Stimulated activated CD8-positive, alpha-beta memory T cell treated with anti-CD3 and anti-CD28 coated beads, Interleukin-15, amount 100 ng/mL, for 1 hour (primary cell): ENCODE data around the gene ZNF423.
"Not testable (repeated sequence)": the region's sequence is repeated elsewhere in the genome, so short reads cannot be mapped to it uniquely, and the experiment has no call there.

Source experiments
- DNase-seq: peaks from one replicate; pipeline ENCODE4 v3.0.0-alpha.2; 2020; ENCODE audit warnings: low read depth

ZNF423 gene

DNA sequence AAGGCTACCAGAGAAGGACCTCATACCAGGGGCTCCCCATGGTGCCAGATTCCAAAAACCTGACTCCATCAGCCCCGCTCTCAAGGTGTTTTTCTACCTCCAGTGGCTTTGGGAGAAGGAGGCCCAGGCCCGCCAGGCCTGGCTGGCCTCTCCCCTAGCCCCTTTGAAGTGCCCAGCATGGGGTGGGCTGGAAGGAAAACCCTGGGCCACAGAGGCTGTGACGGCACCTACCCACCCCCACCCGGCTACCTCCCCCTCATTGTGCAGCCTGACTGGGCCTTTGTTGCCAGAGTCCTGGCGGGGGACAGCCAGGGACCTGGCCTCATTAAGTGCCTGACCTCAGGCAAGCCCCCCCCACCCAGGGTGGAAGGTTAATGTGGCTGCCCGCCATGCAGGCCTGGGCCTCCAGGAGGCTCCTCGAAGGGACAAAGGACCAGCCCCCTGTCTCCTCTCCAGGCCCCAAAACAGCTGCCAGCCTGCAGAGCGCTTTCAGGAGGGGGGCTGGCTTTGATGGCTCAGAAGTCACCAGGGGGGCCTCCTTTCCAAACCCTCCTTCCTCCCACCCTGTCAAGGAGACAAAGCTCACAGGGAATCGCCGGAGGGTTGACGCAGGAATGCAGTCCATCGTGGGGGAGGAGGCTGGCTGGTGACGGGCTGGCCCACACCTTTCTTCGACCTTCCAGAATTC lies 159.4 kb downstream of the ZNF423 start:
- no peak for DNase-seq

DNA sequence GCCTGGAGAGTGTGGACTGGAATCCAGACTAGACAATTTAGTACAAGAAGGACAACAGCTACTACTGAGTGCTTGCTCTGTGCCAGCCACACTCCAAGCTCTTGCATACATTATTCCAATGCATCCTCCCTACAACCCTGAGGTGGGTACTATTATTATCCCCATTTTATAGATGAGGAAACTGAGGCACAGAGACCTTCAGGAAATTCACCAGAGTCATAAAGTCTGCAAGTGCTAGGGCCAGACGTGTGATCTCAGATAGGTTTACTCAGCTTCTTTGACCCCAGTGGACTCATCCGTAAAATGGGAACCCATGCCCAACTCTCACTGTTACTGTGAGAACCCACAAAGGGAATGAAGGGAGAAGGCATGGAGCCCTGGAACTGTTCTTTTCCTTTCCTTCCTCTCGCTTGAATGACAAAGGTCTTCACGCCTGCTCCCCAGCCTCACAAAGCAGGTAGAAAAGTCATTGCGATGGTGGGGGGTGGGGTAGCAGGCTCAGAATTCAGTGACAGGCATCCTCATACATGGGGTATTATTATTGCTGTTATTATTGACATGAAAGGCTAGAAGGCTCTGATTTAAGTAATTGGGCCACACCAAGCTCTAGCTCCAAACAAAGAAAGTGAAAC lies 160.0 kb downstream of the ZNF423 start:
- DNase-seq: no peak

DNA sequence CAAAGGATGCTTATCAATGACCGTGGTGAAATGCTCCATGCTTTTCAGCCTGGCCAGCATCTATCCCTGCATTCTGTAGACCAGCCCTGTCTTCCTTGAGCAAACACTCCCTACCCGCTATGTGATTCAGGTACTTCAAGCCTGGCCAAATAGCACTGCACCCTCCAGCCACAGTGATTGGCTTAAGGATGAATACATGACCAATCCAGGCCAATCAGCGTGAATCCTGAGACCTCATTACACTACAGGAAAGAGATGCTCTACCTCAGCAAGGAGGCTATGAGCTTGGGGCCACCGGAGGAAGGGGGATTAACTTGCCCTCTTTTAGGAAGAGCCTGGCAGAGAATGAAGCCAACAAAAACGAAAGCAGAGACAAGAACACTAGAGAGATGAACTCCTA lies 162.5 kb downstream of the ZNF423 start:
- no peak for DNase-seq

DNA sequence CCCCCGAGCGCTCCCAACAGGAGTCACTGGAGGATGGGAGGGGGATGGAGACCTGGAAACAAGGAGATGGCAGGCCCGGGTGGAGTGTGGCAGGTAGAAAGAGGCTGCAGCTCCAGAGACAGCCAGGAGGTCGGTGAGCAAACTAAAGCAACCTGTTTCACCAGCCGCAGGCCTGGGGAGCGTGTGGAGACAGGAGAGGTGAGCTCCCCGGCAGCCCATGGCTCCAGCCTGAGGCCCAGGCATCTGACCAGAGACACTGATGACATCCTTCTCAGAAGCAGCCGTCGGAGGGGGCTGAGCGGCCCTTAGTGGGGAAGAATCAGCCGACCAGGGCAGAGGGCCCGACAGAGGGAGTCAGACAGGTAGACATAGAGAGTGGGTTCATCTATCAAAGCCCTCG lies 165.1 kb downstream of the ZNF423 start:
- no peak for DNase-seq

DNA sequence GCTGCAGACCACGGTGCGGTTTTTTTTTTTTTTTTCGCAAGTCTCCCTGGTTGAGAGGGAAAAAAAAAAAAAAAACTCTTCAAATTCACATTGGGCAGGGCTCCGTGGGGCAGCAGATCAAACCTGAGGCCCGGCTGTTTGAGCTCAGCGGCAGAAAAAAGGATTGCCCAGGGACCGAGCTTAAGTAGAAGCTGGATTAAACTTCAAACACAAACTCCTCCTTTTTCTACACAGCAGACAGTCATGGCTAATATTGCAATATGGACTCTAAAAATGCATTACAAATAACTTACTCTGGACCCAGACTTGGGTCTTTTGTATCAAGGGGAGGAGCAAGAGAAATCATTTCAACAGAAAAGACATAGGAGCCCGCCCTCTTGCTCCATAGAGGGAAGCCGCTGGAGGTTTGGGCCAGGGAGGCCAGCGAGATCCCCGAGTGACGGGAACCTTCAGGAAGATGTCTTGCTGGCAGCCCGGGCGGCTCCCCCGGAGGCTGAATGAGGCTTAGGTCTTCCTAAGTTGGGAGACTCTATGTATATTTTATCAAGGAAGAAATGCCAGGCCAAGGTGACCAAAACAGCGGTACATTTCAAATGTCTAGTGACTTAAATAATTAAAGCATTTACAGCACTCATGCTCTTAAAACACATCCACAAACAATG lies 167.7 kb downstream of the ZNF423 start:
- no peak for DNase-seq

DNA sequence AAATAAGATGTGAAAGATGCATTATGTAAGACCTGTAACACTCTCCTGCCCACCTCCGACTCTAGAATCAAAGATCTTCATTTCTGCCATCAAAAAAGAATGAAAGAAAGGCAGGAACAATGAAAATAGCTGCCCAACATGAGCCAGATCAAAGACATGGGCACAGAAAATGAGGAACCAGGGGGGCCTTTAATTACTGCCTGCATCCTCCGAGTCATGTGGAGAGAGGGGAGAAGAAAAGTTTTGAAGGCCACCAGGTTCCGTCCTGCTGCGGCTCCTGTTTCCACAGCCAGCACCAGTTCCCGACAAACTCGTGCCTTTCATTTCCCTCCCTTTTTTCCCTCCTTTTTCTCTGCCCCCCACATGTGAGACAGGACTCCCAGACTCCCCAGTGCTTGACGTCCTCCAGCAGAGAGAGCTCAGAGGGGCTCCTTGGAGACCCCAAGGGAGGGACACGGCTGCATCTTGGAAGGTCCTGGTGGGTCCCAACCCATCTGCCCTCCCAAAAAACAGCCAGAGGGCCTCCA lies 168.4 kb downstream of the ZNF423 start:
- no peak for DNase-seq

DNA sequence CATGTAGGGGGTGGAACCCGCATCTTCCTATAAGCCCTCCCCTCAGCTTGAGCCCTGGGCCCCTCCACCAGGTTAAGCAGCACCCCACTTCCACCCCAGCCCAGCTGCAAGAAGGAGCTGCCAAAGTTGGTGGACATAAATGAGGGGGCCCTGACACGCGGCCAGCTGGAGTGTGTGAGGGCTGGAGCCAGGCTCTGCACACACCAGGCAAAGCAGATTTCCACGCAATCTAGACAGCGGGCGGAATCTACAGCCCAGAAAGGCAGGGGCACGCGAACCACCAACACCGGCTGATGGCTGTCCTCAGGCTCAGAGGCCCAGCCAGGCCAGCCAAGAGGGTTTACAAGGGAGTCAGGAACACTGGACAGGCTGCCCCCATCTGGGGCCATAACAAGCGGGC lies 171.2 kb downstream of the ZNF423 start:
- DNase-seq: no peak

DNA sequence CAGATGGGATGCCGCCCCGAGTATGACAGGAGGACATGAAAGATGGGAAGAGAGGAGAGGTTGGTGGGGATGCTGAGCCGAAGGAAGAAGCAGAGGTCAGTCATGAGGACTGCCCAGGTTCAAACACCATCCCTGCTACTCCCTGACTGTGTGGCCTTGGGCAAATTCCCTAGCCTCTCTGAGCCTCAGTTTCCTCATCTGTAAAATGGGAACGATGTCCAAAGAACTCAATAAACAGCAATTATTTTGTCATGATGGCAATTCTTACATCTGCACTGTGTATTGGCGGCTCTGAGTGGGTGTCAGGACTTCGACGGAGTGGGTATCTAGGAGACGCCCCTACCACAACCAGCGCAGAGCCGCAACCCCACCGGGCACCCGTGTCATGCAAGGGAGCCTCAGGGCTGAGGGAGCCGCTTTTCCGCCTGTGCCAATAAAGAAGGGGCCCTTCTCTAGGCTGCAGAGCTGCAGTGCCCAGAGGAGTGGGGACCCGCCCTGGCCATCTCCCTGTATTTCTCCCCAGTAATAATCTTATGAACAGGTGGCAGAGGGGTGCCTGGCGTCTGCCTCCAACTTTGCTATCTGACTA lies 173.2 kb downstream of the ZNF423 start:
- DNase-seq: no peak

DNA sequence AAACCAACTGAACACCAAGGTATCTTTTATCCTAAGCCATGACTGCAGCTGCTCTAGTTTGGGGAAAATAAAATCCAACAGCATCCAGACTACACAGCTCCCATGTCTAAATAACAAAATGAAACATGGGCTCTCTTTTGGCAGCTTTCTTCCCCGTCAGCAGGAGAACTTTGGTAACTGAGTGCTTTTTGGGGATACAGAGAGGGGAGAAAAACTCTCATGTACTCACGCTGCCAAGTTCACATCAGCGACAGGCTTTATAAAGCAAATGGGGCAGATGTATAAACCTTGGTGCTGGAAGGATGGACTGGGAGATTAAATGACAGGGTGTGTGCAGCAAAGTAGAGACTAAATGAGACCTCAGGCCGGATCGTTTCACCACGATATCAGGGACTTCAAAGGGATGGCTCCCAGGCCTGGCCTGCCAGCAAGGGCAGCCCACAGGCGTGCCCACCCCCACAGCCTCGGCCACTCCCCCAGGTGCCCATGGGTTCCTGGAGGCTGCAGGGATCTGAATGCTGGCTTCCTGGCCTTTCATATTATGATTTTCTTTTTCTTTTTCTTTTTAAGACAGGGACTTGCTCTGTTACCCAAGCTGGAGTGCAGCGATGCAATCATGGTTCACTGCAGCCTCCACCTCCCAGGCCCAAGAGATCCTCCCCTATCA lies 174.6 kb downstream of the ZNF423 start:
- no peak for DNase-seq

DNA sequence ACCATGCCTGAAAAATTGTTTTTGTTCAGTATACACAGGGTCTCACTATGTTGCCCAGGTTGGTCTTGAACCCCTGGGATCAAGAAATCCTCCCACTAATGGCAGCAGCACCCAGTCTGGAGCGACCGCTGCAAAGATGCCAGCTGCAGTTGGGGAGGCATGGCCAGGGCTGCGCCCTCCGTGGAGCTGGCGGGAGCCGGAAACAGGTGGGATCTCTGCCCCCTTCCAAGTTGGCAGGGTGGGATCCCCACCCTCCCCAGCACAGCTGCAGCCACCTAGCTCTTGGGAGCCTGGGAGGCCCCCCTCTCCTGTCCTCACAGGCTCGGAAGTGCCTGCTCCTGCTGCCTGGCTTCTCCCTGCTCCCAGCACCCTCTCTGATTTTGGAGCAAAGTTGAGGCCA lies 176.8 kb downstream of the ZNF423 start:
- no peak for DNase-seq

DNA sequence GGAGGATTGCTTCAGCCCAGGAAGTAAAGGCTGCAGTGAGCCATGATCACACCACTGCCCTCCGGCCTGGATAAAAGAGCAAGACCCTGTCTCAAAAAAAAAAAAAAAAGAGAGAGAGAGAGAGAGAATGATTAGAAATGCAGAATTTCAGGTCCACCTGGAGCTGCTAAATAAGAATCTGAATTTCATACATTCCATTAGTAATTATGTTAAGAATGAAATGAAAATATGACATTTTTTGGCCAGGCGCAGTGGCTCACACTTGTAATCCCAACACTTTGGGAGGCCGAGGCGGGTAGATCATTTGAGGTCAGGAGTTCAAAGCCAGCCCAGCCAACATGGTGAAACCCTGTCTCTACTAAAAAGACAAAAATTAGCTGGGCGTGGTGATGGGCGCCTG lies 178.3 kb downstream of the ZNF423 start:
- not testable (repeated sequence) for DNase-seq

DNA sequence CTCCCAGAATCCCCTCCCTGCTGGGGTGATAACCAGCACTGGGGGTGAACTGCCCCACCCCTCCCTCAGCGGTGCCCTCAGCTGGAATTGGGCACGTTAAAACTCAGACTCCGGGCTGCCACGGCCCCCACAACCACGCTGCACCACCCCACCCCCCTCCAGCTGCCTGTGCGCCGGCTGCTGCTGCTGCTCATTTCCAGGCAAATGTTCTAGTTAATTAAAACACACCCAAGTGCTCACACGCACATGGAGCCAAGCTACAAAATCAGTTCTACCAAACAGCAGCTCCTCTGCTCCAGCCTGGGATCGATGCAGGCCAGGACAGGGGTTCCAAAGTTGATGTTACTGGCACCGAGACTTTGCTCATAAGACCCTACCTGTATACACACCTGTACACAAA lies 180.5 kb downstream of the ZNF423 start:
- DNase-seq: no peak

DNA sequence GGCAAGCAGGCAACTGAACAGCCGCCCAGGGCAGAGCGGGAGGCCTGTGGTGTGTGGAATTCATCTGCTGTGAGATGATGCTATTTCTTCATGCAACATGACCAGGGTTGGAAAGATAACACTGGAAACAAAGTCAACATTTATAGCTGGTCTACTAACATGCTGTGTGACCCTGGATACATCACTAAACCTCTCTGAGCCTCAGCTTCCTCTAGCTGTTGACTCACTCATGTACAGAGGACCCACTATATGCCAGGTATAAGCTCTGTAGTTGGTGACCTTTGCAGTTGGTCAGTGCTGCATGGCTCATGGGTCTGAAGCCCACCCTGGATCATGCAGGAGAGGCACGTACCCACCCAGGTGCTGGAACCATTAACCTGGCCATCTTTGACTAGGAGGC lies 180.9 kb downstream of the ZNF423 start:
- DNase-seq: no peak

DNA sequence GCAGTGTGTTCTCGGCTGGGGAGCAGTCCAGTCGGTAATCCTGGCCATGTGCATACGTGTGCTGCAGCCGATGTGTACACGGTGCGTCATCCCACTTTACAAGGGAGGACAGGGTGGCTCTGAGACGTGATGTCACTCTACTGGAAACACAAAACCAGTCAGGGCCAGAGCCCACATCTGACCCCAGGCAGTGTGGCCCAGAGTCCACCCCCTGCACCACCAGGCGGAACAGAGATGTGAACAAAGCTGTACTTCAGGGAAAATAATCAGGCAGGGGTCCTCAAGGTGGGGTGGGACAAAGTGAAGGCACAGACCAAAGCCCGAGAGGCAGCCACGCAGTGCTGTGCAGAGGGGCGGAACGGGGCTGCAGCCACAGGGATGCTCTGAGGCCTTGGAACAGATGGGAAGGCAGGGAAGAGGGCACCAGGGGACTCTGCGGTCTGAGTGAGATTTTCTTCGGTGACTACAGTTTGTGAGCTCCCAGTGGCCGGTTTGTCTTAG lies 181.5 kb downstream of the ZNF423 start:
- DNase-seq: no peak

DNA sequence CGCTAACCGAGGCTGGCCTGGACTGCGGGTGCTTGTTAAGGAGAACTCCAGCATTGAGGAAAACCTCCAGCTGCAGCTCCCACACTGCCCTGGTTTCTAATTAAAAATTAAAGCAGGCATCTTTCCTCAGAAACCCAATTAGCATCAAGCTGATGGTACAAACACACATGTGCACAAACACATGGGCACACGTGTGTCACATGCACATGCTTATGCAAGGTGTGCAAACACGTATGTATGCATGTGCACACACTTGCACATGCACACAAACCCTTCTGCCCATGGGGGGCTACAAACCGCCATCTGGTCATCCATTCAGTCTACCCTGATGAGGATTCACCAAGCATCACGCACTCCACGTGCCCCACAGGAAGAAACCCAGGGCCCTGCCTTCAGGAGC lies 182.5 kb downstream of the ZNF423 start:
- no peak for DNase-seq

DNA sequence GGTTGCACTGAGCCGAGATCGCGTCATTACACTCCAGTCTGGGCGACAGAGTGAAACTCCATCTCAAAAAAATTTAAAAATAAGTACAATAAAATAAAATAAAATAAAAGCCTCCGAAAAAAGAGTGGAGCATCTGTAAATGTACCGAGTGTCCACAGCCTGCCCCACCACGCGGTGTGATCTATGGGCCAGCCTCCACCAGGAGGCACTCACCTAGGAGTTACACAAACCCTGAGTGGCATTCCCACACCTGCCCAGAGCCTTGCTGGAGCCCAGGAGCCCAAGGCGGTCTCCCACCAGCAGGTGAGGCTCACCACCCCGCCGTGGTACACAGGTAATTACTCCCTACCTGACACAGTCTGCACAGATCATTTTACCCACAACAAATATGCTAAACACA lies 183.2 kb downstream of the ZNF423 start:
- no peak for DNase-seq

DNA sequence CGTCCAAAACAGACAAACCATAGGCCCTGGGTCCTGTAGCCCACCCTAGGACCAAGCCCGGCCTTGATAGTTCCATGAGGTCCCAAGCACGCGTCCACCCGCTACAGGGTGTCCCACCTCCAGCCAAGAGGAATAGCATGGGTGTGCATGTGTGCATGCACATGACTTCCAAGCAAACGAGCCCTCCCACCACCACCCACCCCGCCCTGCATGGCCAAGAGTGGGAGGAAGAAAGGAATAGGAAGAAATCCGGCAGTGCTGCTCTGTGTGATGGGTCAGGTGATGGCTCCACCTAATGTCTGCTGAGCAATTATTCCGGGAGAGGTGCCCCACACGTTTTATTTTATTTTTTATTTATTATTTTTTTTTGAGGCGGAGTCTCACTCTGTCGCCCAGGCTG lies 184.6 kb downstream of the ZNF423 start:
- no peak for DNase-seq

DNA sequence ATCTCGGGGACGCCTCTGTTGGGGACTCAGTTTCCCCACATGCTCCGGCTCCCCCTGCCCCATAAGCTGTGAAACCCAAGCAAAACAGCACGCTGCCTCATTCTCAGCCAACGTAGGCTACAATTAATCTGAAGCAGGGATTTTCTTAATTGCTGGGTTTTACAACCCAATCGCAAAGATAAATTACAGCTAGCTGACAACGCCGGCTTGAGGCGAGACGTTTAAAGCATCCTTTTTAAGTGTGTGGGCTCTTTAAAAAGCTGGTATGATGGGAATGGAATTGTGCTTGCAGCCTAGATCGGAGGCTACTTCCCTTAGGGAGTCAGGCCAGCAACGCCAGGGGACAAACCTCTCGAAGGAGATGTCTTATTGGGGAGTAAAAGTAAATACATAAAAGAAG lies 185.3 kb downstream of the ZNF423 start:
- DNase-seq: no peak

DNA sequence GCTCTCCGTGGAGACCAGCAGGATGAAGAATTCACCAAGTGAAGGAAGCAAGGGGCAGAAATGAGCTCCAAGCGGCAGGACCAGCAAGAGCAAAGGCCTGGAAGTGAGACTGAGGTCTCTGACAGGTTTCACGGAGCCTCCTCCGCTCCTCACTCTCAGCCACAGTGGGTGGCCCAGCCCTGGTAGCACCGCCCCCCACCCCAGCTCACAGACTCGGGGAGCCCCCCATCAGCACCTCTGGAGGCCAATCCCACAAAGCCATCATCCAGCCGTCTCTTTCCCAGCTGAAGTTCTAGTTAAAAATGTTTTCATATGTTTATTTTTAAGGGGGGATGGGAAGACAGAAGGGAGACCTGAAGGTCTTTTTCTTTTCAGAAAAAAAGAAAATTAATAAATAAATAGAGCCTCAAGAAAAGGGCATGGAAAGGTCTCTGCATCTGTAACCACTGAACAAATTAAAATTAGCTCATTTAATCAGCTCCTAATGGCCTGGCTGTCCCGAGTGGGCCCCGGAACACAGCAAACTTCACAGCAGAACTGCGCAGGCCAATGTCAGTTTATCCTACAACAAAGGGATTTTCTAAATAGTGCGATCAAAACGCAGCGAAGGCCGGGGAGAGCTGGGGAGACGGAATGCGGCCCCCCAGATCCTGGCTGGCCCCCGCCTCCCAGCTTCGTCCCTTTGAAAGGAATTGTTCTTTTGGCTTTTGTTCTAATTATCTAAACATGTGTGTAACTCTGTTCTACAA lies 190.3 kb downstream of the ZNF423 start:
- no peak for DNase-seq

DNA sequence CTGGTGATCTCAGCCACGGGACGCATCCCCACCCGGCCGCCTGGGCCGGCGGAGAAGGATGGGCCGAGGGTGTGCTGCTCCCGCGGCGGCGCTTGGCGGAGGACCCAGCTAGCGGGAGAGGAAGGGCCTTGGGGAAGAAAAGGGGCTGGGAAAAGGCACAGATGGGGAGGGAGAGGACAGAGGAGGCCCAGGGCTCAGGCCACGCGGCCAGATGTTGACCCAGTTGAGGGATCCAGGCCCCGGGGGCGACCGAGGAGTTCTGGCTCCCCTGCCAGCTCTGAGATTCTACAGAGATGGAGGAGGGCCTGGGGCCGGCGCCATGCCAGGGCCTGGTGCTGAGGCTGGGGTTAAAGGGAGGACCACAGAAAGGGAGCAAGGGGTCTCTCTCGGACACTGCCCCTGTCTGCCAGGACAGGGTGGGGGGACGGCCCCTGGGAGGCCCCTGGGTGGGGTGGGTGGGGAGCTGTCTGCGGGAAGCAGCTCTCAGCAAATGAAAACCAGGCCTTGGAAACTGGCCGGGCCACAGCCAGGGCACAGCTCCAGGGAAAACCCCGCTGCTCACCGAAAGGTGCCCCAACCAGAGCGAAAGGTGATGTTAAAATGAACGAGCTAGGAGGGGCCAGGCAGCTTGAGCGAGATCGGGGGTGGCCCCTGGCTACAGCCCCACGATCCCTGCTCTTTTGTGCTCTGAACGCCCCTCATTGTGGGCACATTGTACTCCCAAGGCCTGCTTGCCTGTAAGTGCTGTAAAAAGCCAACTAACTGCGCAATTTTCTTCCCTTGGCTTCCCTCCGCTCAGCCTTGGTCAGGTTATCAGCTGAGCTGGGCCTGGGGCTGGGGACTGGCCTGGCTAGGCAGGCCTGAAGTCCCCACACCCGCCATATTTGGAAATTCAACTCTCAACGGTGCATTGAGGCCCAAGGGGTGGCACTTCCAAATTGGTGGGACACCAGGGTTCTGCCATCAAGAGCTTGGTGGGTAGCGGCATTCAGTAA lies 191.4 kb downstream of the ZNF423 start:
- no peak for DNase-seq
